GM18502 (cell line): ENCODE results near the gene ZMYND11.

Source experiments
- ATAC-seq: cut with Tn5 transposase; IDR thresholded peaks from one replicate; pipeline ENCODE4 v1.9.1; 2021; ENCODE audit warnings: mild to moderate bottlenecking; ENCODE audit not compliant: unreplicated experiment, poor library complexity

ZMYND11 gene

DNA sequence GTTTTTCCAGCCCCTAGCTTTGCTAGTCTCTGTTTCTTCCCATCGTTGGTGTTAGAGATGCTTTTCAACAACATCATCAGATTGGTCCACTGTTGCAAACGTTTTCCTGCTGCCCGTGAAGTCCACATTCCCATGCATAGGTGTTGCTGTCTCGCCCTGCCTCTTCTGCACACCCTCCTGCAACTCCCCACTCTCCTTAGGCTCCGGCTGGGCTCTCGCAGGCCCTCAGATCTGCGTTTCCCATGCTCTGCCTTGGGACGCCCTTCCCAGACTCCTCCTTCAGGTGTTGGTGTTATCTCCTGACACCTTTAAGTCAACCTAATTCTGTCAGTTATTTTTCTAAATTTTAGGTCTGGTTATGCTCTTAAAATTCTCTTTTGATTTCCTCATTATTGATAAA lies 55.0 kb downstream of the ZMYND11 start:
- ATAC-seq = no peak

- ATAC-seq = no peak
These were observed 56.7 kb downstream of the ZMYND11 start for GRCh38 chr10:191703-192518.

GRCh38 chr10:194281-194680 lies 59.0 kb downstream of the ZMYND11 start:
- ATAC-seq = no peak

GRCh38 chr10:200405-200804 lies 65.2 kb downstream of the ZMYND11 start:
- ATAC-seq = no peak

DNA sequence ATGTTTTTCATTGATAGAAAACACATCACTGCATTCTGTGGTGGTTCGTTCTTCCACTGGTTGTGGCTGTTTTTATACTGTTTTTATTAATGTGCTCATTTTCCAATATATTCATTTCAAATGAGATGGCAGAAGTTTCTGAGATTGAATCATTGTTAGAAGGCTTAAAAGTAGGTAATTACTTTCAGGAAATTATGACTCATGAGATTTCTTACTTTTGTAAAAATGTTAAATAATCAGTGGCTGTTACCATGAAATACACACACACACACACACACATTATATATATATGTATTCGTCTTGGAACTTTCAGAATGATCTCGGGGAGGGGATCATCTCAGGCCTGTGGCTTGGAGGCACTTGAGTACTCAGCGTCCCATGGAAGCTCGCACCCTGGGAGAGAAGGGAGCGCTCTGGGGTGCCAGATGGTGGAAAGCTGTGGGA lies 66.1 kb downstream of the ZMYND11 start:
- ATAC-seq = no peak

DNA sequence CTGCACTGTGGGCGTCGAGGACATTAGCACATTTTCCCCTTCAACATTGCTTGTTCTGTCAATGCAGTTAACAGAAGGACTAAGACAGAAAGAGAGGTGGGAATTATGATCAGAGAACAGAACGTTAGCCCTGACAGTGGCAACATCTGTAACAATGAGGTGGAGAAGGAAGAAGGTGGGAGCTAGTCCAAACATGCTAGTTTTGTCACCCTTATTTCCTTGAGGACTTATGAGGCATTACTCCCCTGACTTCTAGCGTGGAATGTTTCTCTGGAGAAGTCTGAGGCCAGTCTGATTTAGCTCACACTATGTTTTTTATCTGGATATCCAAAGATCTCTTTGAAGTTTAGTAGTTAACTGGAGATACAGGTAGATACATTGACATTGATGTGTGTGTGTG lies 73.4 kb downstream of the ZMYND11 start:
- ATAC-seq = no peak

DNA sequence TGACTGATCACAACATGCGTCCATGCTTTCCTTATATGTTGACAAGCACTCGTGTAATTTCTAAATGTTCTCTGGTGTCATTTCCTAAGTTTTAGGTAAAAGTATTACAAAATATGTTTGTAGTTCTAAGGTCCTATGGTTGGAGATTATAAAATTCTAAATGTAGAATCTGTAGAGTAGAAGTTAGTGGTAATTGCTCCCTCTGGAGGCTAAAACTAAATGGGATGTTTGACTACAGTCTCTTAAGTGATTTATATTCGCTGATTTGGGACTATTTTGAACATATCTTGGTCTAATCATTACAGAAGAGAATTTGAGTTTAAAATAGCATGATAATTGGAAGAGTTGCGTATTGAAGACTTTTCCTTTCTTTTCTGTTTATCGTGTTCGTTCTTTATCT lies 74.1 kb downstream of the ZMYND11 start:
- ATAC-seq = no peak

- ATAC-seq = no peak
These were observed 75.0 kb downstream of the ZMYND11 start for GRCh38 chr10:210297-210696.

DNA sequence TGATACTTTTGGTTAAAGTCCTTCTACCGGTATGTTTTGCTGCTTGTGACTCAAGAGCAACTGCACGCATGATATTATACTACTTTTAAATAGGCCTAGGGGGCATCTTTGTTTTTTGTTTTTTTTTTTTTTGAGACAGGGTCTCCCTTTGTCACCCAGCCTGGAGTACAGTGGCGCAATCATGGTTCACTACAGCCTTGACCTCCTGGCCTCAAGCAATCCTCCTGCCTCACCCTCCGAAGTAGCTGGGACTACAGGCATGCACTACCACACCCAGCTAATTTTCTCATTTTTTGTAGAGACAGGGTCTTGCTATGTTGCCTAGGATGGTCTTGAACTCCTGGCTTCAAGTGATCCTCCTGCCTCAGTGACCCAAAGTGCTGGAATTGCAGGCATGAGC lies 80.2 kb downstream of the ZMYND11 start:
- no peak for ATAC-seq

DNA sequence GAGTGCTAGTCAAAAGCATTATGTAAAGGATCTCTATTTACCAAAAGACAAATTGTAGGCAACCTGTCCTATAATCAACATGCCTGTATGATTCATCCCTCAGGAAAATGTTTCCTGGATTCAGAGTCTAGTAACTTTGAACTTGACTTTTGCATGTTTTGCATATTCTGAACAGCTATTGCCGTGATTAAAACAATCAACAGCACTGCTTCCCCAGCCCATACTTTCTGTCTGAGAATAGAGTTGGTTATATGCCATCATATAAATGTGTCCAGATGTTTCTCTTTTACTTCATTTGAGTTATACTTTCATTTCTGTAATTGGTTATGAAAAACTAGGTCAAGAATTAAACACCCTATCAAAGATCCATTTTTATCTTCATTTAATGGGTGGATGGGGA lies 83.5 kb downstream of the ZMYND11 start:
- ATAC-seq = no peak

DNA sequence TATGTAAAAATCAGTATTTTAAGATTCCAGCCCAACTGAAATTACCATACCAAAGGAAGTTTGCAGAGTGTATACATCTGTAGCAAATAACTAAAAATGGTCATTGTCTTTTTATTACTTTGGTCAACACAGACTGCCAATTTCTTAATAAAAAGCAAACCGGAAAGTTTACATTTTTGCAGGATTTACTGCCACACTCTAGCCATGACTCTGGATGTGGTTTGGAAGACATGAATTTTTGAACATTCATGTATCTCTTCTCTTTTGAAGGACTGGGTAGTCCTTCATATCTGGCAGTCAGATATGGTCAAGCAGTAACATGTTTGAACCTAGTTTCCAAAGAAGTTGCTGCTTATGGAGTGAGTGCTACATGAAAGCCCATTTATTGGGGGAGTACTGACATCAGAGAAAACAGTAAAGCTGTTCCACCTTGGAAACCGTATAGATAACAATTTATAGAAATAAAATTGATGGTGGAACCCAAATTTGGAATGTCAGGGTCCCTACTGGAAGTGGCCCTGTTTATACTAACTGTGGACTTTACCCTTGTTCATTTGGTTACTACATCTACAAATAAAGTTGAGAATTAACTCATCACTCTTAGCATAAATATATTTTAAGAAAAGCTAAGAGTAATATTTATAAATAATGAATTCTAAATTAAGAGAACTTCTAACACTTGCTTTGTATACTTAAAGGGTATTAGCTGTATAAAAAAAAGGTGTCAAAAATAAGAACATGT lies 84.6 kb downstream of the ZMYND11 start:
- no peak for ATAC-seq

DNA sequence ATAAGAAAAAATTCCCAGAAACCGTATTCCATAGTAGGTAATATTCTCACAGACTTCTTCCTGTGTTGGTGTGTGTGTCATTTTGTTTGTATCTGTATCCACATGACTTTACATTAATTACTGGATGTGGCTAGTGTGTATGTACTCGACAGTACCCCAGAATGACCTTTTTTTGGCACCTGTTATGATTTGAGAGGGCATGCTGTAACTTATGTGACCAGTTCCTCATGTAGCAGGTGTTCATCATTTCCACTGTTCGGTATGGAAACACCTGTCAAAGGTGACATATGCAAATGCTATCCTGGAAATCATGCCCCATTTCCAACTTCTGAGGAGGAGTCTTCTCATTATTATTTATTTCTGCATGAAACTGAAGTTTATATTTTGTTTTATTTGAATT lies 89.3 kb downstream of the ZMYND11 start:
- ATAC-seq = no peak

GRCh38 chr10:226018-226417 lies 90.8 kb downstream of the ZMYND11 start:
- no peak for ATAC-seq

- no peak for ATAC-seq
These were observed 91.8 kb downstream of the ZMYND11 start for GRCh38 chr10:227014-227413.

DNA sequence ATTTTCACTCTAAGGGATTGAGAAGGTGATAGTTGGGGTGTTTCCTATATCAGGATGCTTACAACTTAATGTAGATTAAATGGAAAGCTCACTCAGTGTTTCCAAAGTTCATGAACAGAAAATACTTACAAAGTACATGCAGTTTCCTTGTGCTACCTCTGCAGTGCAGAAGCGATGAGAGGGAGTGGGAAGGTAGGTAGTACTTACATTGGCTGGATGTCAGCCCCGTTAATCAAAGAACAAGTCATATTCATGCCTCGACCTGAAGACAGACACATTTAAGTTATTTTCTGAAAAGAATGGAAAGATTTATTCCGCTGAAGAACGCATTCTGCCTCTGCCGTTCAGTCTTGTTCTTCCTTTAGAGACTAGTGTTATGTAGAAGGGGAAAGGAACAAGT lies 93.1 kb downstream of the ZMYND11 start:
- ATAC-seq = no peak

- no peak for ATAC-seq
These were observed 95.5 kb downstream of the ZMYND11 start for GRCh38 chr10:230758-231157.

DNA sequence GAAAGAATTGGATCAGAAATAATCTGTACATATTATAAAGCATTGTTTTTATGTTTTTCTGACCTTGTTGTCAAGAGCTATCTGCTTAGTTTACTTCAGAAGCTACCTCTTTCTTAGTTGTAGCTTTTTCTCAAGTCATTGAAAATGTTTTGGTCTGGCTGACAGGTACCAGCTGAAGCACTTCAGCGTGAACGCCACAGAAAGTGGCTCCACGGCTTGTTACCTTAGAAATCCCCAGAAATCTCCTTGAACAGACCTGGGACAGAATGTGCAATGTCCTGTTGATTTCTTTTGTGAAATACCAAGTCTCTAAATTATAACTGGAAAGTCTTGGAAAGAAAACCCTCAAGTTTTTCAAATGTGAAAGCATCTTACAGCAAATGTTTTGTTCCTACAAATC lies 96.8 kb downstream of the ZMYND11 start:
- ATAC-seq = no peak

DNA sequence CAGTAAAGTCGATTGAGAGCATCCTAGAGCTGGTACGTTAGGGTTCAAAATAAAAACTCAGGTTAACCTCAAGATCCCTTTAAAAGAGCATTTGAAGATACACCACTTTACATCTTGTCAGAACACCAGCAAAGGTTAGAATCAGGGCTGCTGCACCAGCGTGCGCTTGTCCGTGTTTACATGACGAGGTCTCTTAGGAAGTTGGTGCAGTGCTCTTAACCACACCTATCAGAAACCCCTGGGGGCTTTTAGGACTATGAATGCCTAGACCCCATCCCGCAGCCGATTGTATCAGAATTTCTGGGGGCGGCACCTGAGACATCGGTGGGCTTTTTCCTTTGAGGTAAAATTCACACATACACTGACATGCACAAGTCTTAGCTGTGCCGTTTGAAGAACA lies 97.6 kb downstream of the ZMYND11 start:
- no peak for ATAC-seq

DNA sequence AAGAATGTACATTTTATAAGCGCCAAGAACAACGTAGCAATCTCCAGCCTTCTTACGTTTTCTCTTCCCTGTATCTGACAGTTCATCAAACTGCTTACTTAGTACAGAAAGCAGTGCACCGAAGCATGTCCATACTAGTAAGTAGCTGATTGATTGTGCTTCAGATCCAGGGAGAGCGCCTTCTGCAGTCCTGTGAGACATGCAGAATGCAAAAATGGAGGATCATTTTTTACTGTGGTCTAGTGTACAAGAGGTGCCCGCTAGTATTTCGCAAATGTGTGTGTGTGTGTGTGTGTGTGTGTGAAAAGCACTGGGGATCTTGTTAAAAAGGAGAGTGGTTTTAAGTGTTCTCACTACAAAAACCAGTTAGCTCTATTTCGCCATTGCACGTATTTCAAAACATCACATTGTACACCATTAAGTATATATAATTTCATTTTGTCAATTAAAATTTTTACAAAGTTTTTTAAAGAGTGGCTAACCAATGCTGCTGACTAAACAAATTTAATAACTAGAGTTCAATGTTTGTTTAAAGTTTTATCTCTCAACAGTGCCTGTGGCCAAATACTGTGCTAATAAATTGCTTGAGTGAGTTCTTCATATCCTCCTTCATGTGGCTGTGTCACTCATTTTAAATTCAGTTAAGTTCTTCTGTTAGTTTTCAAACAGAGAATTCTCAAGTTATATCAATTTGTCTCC lies 99.6 kb downstream of the ZMYND11 start:
- ATAC-seq = no peak

DNA sequence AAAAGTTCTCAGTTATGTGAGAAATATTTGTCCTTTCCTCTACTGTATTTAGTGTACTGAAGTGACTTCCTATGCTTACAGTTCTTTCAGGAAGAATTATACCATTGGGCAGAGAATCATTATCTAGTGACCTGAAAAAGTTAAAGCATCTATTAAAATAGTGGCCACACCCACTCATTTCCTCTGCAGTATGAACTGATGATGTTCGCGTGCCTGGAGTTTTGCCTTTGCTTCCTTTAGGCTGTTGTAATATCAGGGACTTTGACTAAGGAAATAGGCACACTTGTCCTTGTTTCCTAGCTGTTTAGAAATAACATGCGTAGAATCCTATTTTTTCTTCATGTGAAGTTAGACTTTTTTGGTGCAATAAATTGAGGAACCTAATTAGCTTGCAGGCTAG lies 100.7 kb downstream of the ZMYND11 start:
- no peak for ATAC-seq

GRCh38 chr10:239109-239508 lies 103.9 kb downstream of the ZMYND11 start:
- ATAC-seq = no peak
